22Rv1 (cell line): ENCODE measurements around the gene WNT8A.

Source experiments
- CTCF ChIP-seq: fragments of 450-650 bp; IDR thresholded peaks from 2 replicates; pipeline ENCODE4 v1.5.1; 2017; ENCODE audit warnings: mild to moderate bottlenecking
- ZFX ChIP-seq: fragments of 450-650 bp; IDR thresholded peaks from 2 replicates; pipeline ENCODE4 v1.6.1; 2017; ENCODE audit warnings: antibody characterized with exemption, borderline replicate concordance

- no peak for TF ChIP-seq CTCF
- TF ChIP-seq ZFX: no peak
Measured at GRCh38 chr5:138115254-138115653, 31.4 kb downstream of the WNT8A start.
